ENCODE measurements around the gene SLC6A19. TPM values are rescaled to one million over a fixed set of nuclear protein-coding genes. Genes with fewer than 3 reads are reported as not detected.

The SLC6A19 gene
- total RNA-seq, 1 donor from 2014 or later, result not detected

DNA sequence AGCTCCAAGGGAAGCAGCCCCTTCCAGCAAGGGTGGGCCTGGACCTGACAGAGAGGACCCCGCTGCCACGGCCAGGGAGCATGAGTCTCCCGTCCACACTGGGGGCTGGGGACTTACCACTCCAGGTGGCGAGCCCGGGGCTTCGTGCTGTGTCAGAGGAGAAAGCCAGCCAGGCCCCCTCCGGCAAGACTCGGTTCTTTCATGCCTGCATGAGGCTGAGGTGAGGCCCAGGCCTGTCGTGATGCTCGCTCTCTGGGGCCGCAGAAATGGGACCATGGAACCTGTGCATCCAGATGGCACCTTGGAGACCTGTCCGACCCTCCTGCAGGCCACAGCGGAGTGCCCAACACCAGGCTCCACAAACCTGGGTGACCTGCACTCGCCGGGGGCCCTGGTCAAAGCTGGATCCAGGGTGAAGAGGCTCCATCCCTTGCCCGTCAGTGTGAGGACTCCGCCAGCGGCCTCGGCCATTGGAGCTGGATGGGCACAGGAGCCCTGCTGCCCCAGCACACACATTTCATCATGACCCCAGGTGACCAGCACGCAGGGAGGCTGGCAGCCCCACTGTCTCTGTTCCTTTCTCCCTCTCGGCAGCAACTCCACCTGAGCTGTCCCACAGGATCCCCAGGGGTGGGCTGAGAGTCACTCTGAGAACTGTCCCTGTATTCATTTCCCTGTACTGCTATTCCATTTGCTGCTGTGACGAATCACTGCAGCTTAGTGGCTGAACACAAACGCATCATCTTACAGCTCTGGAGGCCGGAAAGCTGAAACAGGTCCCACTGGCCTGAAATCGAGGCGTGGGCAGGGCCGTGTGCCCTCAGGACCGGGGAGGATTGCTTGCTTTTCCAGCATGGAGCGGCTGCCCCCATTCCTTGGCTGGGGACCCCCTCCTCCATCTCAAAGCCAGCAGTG lies 48.2 kb downstream of the SLC6A19 start:
- H3K4me3 Mint-ChIP-seq, result no peak overlapping the region
- H3K4me3 ChIP-seq, result no peak overlapping the region
- peaks cover 16% of the 10 kb centered on the region for H3K27me3 ChIP-seq
- H3K9me3 Mint-ChIP-seq, result no peaks in the 10 kb centered on the region
- no peaks in the 10 kb centered on the region for H3K4me1 ChIP-seq
- no peak overlapping the region for H3K4me2 ChIP-seq
- no peaks in the 10 kb centered on the region for H3F3A ChIP-seq (ENCODE audit: low read depth)
- H3K4me1 Mint-ChIP-seq, result peaks cover 2% of the 10 kb centered on the region
- no peaks in the 10 kb centered on the region for H3K9me3 ChIP-seq (ENCODE audit: low read depth)
- no peak overlapping the region for H3K27ac ChIP-seq
- no peak overlapping the region for H3K27ac Mint-ChIP-seq
- no peak overlapping the region for H2AFZ ChIP-seq (replicated peaks)
- H3K36me3 Mint-ChIP-seq, result no peaks in the 10 kb centered on the region
- H4K20me1 ChIP-seq (ENCODE audit: low read depth), result peaks cover 29% of the 10 kb centered on the region
- no peaks in the 10 kb centered on the region for H3K79me2 ChIP-seq (ENCODE audit: low read depth)
- no peaks in the 10 kb centered on the region for H3K36me3 ChIP-seq
- TF ChIP-seq, protein P1, sequence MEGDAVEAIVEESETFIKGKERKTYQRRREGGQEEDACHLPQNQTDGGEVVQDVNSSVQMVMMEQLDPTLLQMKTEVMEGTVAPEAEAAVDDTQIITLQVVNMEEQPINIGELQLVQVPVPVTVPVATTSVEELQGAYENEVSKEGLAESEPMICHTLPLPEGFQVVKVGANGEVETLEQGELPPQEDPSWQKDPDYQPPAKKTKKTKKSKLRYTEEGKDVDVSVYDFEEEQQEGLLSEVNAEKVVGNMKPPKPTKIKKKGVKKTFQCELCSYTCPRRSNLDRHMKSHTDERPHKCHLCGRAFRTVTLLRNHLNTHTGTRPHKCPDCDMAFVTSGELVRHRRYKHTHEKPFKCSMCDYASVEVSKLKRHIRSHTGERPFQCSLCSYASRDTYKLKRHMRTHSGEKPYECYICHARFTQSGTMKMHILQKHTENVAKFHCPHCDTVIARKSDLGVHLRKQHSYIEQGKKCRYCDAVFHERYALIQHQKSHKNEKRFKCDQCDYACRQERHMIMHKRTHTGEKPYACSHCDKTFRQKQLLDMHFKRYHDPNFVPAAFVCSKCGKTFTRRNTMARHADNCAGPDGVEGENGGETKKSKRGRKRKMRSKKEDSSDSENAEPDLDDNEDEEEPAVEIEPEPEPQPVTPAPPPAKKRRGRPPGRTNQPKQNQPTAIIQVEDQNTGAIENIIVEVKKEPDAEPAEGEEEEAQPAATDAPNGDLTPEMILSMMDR (IDR thresholded peaks at IDR 0.05), result no peak
- TF ChIP-seq EZH2phosphoT487 (IDR thresholded peaks at IDR 0.05) (no peak), EZH2 (IDR thresholded peaks at IDR 0.05) (no peak)
- H3K27me3 Mint-ChIP-seq (ENCODE audit: insufficient read depth, low read depth), result peaks cover 9% of the 10 kb centered on the region
- H3K9ac ChIP-seq, result no peak overlapping the region
- no peak for DNase-seq (ENCODE audit: low spot score)

DNA sequence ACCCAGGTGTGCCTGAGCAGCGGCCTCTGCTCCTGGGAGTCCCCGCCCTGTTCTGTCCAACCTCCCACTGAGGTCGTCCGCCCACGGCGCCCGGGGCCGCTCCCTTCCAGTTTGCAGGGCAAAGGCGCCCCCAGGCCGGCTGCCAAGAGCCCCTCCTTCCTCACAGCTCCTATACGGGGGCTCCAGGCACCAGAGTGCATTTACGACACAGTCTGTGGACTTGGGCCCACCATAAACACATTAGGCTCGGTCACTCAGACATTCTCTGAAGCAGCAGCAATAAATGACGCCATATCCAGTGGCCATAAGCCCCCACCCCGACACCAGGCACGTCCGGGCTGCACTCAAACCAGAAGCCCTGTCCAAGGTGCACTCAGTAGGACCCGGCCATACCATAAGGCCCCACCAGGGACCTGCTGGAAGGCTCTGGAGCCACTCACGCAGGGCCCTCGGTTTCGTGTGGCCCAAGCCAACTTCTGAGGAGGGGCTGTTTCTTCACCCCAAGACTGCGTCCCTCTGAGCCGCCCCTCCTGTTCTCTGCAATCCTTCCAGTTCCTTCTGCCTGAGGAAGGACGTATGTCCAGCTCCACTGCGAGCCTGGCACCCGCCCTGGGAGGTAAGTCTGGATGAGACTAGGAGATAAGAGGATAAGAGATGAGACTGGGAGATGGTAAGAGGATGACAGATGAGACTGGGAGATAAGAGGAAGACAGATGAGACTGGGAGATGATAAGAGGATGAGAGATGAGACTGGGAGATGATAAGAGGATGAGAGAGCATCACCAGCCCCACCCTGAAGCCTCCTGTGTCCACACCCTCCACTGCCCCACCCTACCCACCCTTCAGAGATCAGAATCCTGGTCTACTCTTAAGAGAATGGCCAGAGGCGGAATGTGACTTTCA lies 50.5 kb downstream of the SLC6A19 start:
- no peaks in the 10 kb centered on the region for H3K9me3 ChIP-seq (ENCODE audit: low read depth)
- TF ChIP-seq EZH2phosphoT487 (IDR thresholded peaks at IDR 0.05), result no peak
- TF ChIP-seq, protein P1 (IDR thresholded peaks at IDR 0.05), result no peak
- TF ChIP-seq EZH2 (IDR thresholded peaks at IDR 0.05), result no peak
- no peak overlapping the region for H3K9ac ChIP-seq
- no peaks in the 10 kb centered on the region for H3K4me1 ChIP-seq
- H3F3A ChIP-seq (ENCODE audit: low read depth), result no peaks in the 10 kb centered on the region
- Mint-ChIP-seq H3K4me1 (peaks cover 2% of the 10 kb centered on the region), H3K9me3 (no peaks in the 10 kb centered on the region), H3K36me3 (no peaks in the 10 kb centered on the region), H3K27me3 (ENCODE audit: insufficient read depth, low read depth) (peaks cover 8% of the 10 kb centered on the region), H3K4me3 (no peak overlapping the region), H3K27ac (no peak overlapping the region)
- no peak overlapping the region for H2AFZ ChIP-seq (replicated peaks)
- peaks cover 7% of the 10 kb centered on the region for H4K20me1 ChIP-seq (ENCODE audit: low read depth)
- no peaks in the 10 kb centered on the region for H3K36me3 ChIP-seq
- no peaks in the 10 kb centered on the region for H3K79me2 ChIP-seq (ENCODE audit: low read depth)
- H3K27ac ChIP-seq, result no peak overlapping the region
- H3K4me3 ChIP-seq, result no peak overlapping the region
- peaks cover 9% of the 10 kb centered on the region for H3K27me3 ChIP-seq
- no peak overlapping the region for H3K4me2 ChIP-seq
- DNase-seq (ENCODE audit: low spot score), result no peak

DNA sequence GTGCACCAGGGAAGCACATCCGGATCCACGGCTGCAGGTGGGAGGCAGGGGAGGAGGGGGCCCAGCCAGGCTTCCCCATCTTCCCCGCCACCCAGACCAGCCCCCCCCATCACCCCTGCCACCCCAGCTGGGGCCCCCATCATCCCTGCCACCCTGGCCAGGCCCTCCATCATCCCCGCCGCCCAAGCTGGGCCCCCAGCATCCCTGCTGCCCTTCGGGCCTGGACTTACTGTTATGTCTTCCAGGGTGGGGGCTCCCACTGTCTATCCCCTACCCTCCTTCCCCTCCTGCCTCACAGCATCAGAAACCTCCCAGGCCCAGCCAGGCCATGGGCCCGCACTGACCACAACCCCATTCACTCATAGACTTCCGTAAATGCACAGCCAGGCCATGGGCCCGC lies 51.3 kb downstream of the SLC6A19 start:
- Histone ChIP-seq H3K79me2 (ENCODE audit: low read depth) (no peaks in the 10 kb centered on the region), H3K4me3 (no peak overlapping the region), H3K36me3 (no peaks in the 10 kb centered on the region), H3K27me3 (peaks cover 1% of the 10 kb centered on the region), H3K9me3 (ENCODE audit: low read depth) (no peaks in the 10 kb centered on the region), H2AFZ (replicated peaks) (no peak overlapping the region), H3K4me2 (no peak overlapping the region), H3K9ac (no peak overlapping the region), H3K4me1 (no peaks in the 10 kb centered on the region), H3K27ac (no peak overlapping the region), H3F3A (ENCODE audit: low read depth) (no peaks in the 10 kb centered on the region), H4K20me1 (ENCODE audit: low read depth) (peaks cover under 1% of the 10 kb centered on the region)
- H3K27ac Mint-ChIP-seq, result no peak overlapping the region
- H3K36me3 Mint-ChIP-seq, result no peaks in the 10 kb centered on the region
- no peaks in the 10 kb centered on the region for H3K9me3 Mint-ChIP-seq
- no peak overlapping the region for H3K4me3 Mint-ChIP-seq
- no peaks in the 10 kb centered on the region for H3K4me1 Mint-ChIP-seq
- TF ChIP-seq, protein P1 (IDR thresholded peaks at IDR 0.05), result no peak
- TF ChIP-seq EZH2phosphoT487 (IDR thresholded peaks at IDR 0.05) (no peak), EZH2 (IDR thresholded peaks at IDR 0.05) (no peak)
- no peak for DNase-seq (ENCODE audit: low spot score)
- H3K27me3 Mint-ChIP-seq (ENCODE audit: insufficient read depth, low read depth), result peaks cover 7% of the 10 kb centered on the region

Measured in neural progenitor cell (in vitro differentiated cells).